ENCODE data around the gene ELMO1. TPM values are rescaled to one million over a fixed set of nuclear protein-coding genes. Genes with fewer than 3 reads are reported as not detected.

ELMO1 gene
- total and polyA plus RNA-seq, 9 donors, result 8.9 to 48.9 (median 28.0) TPM

DNA sequence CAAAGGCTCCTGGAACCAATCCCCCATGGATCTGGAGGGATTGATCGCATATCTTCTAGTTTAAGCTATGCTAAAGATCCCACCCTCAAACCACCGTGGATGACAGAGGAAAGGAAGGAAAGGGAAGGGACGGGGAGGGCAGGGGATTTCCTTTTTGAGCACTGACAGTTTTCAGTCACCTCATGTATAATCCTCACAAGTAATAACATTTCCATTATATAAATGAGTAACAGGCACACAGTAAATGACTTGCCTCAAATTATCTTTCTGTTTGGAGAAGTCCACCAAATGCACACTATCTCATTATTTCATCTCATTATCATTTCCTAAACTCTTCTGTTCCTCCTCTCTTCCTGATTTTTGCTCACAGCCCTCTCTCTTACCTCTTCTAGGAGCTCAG lies 597.3 kb downstream of the ELMO1 start:
- TF ChIP-seq POLR2A (IDR thresholded peaks at IDR 0.05), result no peak
- no peak for TF ChIP-seq EP300 (IDR thresholded peaks at IDR 0.05)
- TF ChIP-seq, protein P1, sequence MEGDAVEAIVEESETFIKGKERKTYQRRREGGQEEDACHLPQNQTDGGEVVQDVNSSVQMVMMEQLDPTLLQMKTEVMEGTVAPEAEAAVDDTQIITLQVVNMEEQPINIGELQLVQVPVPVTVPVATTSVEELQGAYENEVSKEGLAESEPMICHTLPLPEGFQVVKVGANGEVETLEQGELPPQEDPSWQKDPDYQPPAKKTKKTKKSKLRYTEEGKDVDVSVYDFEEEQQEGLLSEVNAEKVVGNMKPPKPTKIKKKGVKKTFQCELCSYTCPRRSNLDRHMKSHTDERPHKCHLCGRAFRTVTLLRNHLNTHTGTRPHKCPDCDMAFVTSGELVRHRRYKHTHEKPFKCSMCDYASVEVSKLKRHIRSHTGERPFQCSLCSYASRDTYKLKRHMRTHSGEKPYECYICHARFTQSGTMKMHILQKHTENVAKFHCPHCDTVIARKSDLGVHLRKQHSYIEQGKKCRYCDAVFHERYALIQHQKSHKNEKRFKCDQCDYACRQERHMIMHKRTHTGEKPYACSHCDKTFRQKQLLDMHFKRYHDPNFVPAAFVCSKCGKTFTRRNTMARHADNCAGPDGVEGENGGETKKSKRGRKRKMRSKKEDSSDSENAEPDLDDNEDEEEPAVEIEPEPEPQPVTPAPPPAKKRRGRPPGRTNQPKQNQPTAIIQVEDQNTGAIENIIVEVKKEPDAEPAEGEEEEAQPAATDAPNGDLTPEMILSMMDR (IDR thresholded peaks at IDR 0.05), result no peak
- no peak for DNase-seq
- H3K27ac ChIP-seq, result no peak overlapping the region
- no peaks in the 10 kb centered on the region for H3K27me3 ChIP-seq
- H3K36me3 ChIP-seq, result no peaks in the 10 kb centered on the region
- H3K4me1 ChIP-seq (ENCODE audit: insufficient read depth), result no peaks in the 10 kb centered on the region
- no peaks in the 10 kb centered on the region for H3K9me3 ChIP-seq
- WGBS, 3 donors, result 79 to 89% (median 80%) methylated on average over 3 of the region's 3 CpGs
- intact Hi-C loops (cut with DNase I), result no loop called here
- no peak overlapping the region for H3K4me3 ChIP-seq

DNA sequence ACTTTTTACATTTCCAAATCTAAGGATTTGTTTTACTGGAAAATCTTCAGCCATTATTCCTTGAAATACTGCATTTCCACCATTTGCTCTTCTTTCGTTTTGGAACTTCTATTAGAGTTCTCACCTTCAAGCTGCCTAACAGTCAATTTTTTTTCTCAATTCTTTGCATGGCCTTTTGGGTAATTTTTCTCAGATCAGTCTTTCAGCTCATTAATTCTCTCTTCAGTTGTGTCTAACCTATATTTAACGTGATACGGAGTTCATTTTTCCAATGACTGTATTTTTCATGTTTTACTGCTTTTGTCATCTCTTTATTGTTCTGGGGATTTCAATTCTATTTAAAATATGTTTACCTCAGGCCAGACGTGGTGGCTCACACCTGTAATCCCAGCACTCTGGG lies 600.7 kb downstream of the ELMO1 start:
- 88 to 93% (median 91%) methylated on average over 4 of the region's 4 CpGs for WGBS, 3 donors
- TF ChIP-seq POLR2A (IDR thresholded peaks at IDR 0.05), result no peak
- no peak for TF ChIP-seq EP300 (IDR thresholded peaks at IDR 0.05)
- TF ChIP-seq, protein P1 (IDR thresholded peaks at IDR 0.05), result no peak

DNA sequence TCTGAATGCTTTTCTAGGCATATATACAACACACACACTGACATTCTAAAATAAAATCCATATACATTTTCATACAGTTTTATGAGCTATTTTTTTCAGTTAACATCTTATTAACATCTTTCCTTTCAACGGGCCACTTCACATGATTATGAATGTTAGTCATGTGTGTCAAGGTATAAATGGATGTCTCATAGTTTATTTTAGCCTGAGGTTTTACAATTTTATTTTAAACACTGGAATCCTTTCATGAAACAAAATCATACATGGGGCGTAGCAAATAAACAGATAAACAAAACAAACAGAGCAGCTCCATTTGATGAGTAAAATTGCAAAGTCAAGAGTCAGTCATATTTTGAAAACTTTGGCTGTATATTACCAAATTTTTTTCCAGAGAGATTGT lies 604.3 kb downstream of the ELMO1 start:
- WGBS, 3 donors, result 47 to 71% (median 56%) methylated on average over 2 of the region's 2 CpGs
- TF ChIP-seq EP300 (IDR thresholded peaks at IDR 0.05) (no peak), POLR2A (IDR thresholded peaks at IDR 0.05) (no peak)
- TF ChIP-seq, protein P1 (IDR thresholded peaks at IDR 0.05), result no peak
- no peak overlapping the region for H3K4me3 ChIP-seq
- H3K36me3 ChIP-seq, result no peaks in the 10 kb centered on the region
- H3K9me3 ChIP-seq, result no peaks in the 10 kb centered on the region
- no peaks in the 10 kb centered on the region for H3K27me3 ChIP-seq
- H3K4me1 ChIP-seq (ENCODE audit: insufficient read depth), result no peaks in the 10 kb centered on the region
- no peak for DNase-seq
- H3K27ac ChIP-seq, result no peak overlapping the region
- intact Hi-C loops (cut with DNase I), result no loop called here

More for the DNA sequence above, 600.7 kb downstream of the ELMO1 start:
- DNase-seq, result no peak
- H3K27ac ChIP-seq, result no peak overlapping the region
- H3K9me3 ChIP-seq, result no peaks in the 10 kb centered on the region
- H3K4me1 ChIP-seq (ENCODE audit: insufficient read depth), result no peaks in the 10 kb centered on the region
- no peaks in the 10 kb centered on the region for H3K27me3 ChIP-seq
- no peaks in the 10 kb centered on the region for H3K36me3 ChIP-seq
- intact Hi-C loops (cut with DNase I), result no loop called here
- H3K4me3 ChIP-seq, result no peak overlapping the region

DNA sequence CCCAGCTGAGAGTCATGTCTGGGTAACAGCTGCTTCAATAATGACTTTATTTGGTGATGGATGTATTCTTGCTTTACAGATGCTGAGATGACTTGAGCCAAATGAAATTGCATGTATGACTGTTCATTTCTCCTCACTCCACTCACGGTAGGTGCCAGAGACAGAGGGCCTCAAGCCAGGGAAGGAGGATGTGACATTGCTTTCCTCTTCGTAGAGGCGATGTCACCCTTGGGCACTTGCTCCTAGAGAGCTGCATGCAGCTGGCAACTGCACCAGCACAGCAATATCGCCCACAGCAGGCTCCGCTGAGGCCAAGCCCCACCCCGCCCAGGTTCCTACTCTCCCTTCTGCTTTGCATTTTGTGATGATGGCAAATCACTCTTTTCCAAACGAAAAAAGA lies 607.8 kb downstream of the ELMO1 start:
- TF ChIP-seq POLR2A (IDR thresholded peaks at IDR 0.05) (no peak), EP300 (IDR thresholded peaks at IDR 0.05) (no peak)
- WGBS, 3 donors, result 80 to 82% (median 82%) methylated on average over 7 of the region's 7 CpGs
- DNase-seq, result no peak

DNA sequence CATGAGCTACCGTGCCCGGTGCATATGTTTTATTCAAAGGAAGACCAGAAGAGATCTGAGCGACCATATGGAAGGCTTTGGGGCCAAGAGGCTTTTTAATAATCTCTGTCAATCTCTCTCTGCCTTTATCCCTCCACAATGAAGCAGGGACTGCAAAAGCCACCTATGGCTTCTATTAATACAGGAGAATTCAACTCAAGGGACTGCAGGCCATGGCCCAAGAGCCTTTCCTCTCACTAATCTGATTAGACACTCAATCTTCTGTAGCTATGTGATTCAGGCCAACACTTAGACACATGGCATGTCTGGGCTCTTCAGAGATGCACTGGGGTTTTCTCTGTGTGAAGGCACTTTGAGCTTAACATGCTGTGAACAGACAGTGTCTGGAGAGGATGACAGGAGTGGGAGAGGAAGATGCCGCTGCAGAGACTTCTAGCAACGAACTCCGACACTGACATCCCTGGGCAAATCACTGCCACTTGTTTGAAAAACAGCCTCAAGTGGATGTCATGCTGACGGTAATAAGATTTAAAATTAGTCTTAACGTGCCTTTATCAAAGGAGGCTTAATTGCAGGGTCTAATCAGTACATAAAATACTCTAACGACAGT lies 609.9 kb downstream of the ELMO1 start:
- WGBS, 3 donors, result 56 to 71% (median 61%) methylated on average over 9 of the region's 9 CpGs
- H3K4me3 ChIP-seq, result no peak overlapping the region
- TF ChIP-seq EP300 (IDR thresholded peaks at IDR 0.05) (no peak), POLR2A (IDR thresholded peaks at IDR 0.05) (no peak)
- TF ChIP-seq, protein P1 (IDR thresholded peaks at IDR 0.05), result no peak
- H3K27me3 ChIP-seq, result no peaks in the 10 kb centered on the region
- H3K4me1 ChIP-seq (ENCODE audit: insufficient read depth), result no peaks in the 10 kb centered on the region
- intact Hi-C loops (cut with DNase I), result no loop called here
- H3K9me3 ChIP-seq, result no peaks in the 10 kb centered on the region
- H3K27ac ChIP-seq, result no peak overlapping the region
- DNase-seq, result no peak
- H3K36me3 ChIP-seq, result no peaks in the 10 kb centered on the region

More for the DNA sequence above, 607.8 kb downstream of the ELMO1 start:
- Histone ChIP-seq H3K36me3 (no peaks in the 10 kb centered on the region), H3K4me3 (no peak overlapping the region), H3K4me1 (ENCODE audit: insufficient read depth) (no peaks in the 10 kb centered on the region), H3K27ac (no peak overlapping the region), H3K27me3 (no peaks in the 10 kb centered on the region), H3K9me3 (no peaks in the 10 kb centered on the region)
- intact Hi-C loops (cut with DNase I), result no loop called here

Measured in ovary (tissue), 9 donors.